DOHH2 (cell line): ENCODE results near the gene ATP2B3.

ENCODE experiments used
- H3F3A ChIP-seq: fragments of 200-600 bp; sonication (generic), shearing (Covaris generic); 2 replicates; pipeline ENCODE4 v1.6.0; 2016; ENCODE audit warnings: antibody characterized with exemption, mild to moderate bottlenecking; ENCODE audit not compliant: control insufficient read depth, insufficient read depth
- H3K27ac ChIP-seq: fragments of 200-600 bp; sonication (generic); 2 replicates; pipeline ENCODE4 v1.5.1; 2014; ENCODE audit warnings: low read depth, mild to moderate bottlenecking, low read length, moderate library complexity
- H3K27me3 ChIP-seq: fragments of 200-600 bp; sonication (generic); 2 replicates; pipeline ENCODE4 v1.6.1; 2014; ENCODE audit warnings: mild to moderate bottlenecking, low read length, mixed read lengths; ENCODE audit not compliant: control insufficient read depth
- H3K36me3 ChIP-seq: fragments of 200-600 bp; sonication (generic); 2 replicates; pipeline ENCODE4 v1.6.1; 2014; ENCODE audit warnings: mild to moderate bottlenecking, low read length, moderate library complexity, mixed read lengths; ENCODE audit not compliant: control insufficient read depth
- H3K4me1 ChIP-seq: fragments of 200-600 bp; sonication (generic); 2 replicates; pipeline ENCODE4 v1.6.1; 2014; ENCODE audit warnings: mild to moderate bottlenecking, low read length, mixed read lengths; ENCODE audit not compliant: control insufficient read depth
- H3K4me2 ChIP-seq: fragments of 200-600 bp; sonication (generic); 2 replicates; pipeline ENCODE4 v1.6.0; 2014; ENCODE audit warnings: mild to moderate bottlenecking, low read length, moderate library complexity
- H3K4me3 ChIP-seq: fragments of 200-600 bp; sonication (generic); 2 replicates; pipeline ENCODE4 v1.5.1; 2014; ENCODE audit warnings: mild to moderate bottlenecking, low read length, mixed read lengths
- H3K79me2 ChIP-seq: fragments of 200-600 bp; sonication (generic); 2 replicates; pipeline ENCODE4 v1.6.1; 2014; ENCODE audit warnings: mild to moderate bottlenecking, low read length, mixed read lengths; ENCODE audit not compliant: control insufficient read depth
- H3K9me2 ChIP-seq: fragments of 200-600 bp; sonication (generic); replicated peaks from 2 replicates; pipeline ENCODE4 v1.6.1; 2014; ENCODE audit warnings: mild to moderate bottlenecking, low read length, mixed read lengths; ENCODE audit not compliant: control insufficient read depth
- H3K9me3 ChIP-seq: fragments of 200-600 bp; sonication (generic); 2 replicates; pipeline ENCODE4 v1.6.1; 2014; ENCODE audit warnings: antibody characterized with exemption, low read length, mixed read lengths; ENCODE audit not compliant: control insufficient read depth, insufficient read depth
- H4K20me1 ChIP-seq: fragments of 200-600 bp; sonication (generic); 2 replicates; pipeline ENCODE4 v1.6.0; 2014; ENCODE audit warnings: low read depth, mild to moderate bottlenecking, antibody characterized with exemption, low read length, moderate library complexity; ENCODE audit not compliant: control insufficient read depth, insufficient read depth
- CTCF ChIP-seq: fragments of 200-600 bp; sonication (generic); IDR thresholded peaks from one replicate; pipeline ENCODE4 v1.5.1; 2014; ENCODE audit warnings: antibody characterized with exemption, mild to moderate bottlenecking, low read depth, low read length; ENCODE audit not compliant: poor library complexity, severe bottlenecking
- EZH2phosphoT487 ChIP-seq: fragments of 200-600 bp; sonication (generic); IDR thresholded peaks from 2 replicates; pipeline ENCODE4 v1.6.1; 2017; ENCODE audit warnings: borderline replicate concordance, mild to moderate bottlenecking, antibody characterized with exemption, low read length, moderate library complexity, mixed read lengths

The ATP2B3 gene

GRCh38 chrX:153631907-153632594, 114.6 kb downstream of the ATP2B3 start:
- no peak overlapping the region for H3K4me3 ChIP-seq
- H3K9me3 ChIP-seq: no peaks in the 10 kb centered on the region
- H3K9me2 ChIP-seq: no peaks in the 10 kb centered on the region
- no peaks in the 10 kb centered on the region; the same call in 1 of the 2 replicates for H3K27me3 ChIP-seq
- no peaks in the 10 kb centered on the region for H3K4me1 ChIP-seq
- no peak overlapping the region for H3K4me2 ChIP-seq
- no peaks in the 10 kb centered on the region for H3F3A ChIP-seq
- H3K27ac ChIP-seq: no peak overlapping the region
- H4K20me1 ChIP-seq: no peaks in the 10 kb centered on the region
- no peaks in the 10 kb centered on the region for H3K36me3 ChIP-seq
- TF ChIP-seq CTCF: no peak
- TF ChIP-seq EZH2phosphoT487: no peak
- H3K79me2 ChIP-seq: no peaks in the 10 kb centered on the region
